Upper lobe of left lung (tissue), 6 donors: ENCODE results near the gene KIF1A. TPM values are rescaled to one million over a fixed set of nuclear protein-coding genes. Genes with fewer than 3 reads are reported as not detected.

ENCODE experiments used
- ATAC-seq, 2 donors: fragments of 200-7000 bp; cut with Tn5 transposase; one replicate each; pipeline ENCODE4 v1.9.1; 2022; ENCODE audit warnings: mild to moderate bottlenecking in 2 of 2, moderate library complexity in 2 of 2; ENCODE audit not compliant: low FRiP score in 2 of 2
- DNase-seq, 2 donors: peaks; one replicate each; pipeline ENCODE4 v3.0.0-alpha.2; 2019 to 2020
- H3K27ac ChIP-seq, 4 donors: fragments of 200-600 bp; sonication (generic); one replicate each; pipeline ENCODE4 v1.5.1; 2016 to 2019
- H3K27me3 ChIP-seq, 4 donors: fragments of 200-600 bp; sonication (generic); one replicate each; pipeline ENCODE4 v1.5.1; 2017 to 2019
- H3K36me3 ChIP-seq, 4 donors: fragments of 200-600 bp; sonication (generic); one replicate each; pipeline ENCODE4 v1.5.1; 2016 to 2019
- H3K4me1 ChIP-seq, 4 donors: fragments of 200-600 bp; sonication (generic); one replicate each; pipeline ENCODE4 v1.5.1; 2018 to 2019
- H3K4me3 ChIP-seq, 4 donors: fragments of 200-600 bp; sonication (generic); one replicate each; pipeline ENCODE4 v1.5.1; 2017 to 2019; ENCODE audit warnings: mild to moderate bottlenecking in 2 of 4, moderate library complexity in 1 of 4
- H3K9me3 ChIP-seq, 4 donors: fragments of 200-600 bp; sonication (generic); one replicate each; pipeline ENCODE4 v1.5.1; 2018 to 2019
- EP300 ChIP-seq, 4 donors: sonication (generic); formaldehyde crosslinking; IDR thresholded peaks; one replicate each; pipeline ENCODE4 v1.5.1; 2017; ENCODE audit warnings: antibody characterized with exemption in 4 of 4, control low read depth in 2 of 4
- POLR2A ChIP-seq, 4 donors: fragments of 450-650 bp; IDR thresholded peaks; one replicate each; pipeline ENCODE4 v1.5.1; 2016 to 2017; ENCODE audit warnings: antibody characterized with exemption in 4 of 4, mild to moderate bottlenecking in 2 of 4
- POLR2AphosphoS5 ChIP-seq, 2 donors: sonication (generic); formaldehyde crosslinking; IDR thresholded peaks; one replicate each; pipeline ENCODE4 v1.5.1; 2017; ENCODE audit warnings: antibody characterized with exemption in 2 of 2
- WGBS, 2 donors: methylation state at CpG; one replicate each; pipeline ENCODE4 v1.1.5; 2017 to 2018; 5-methylcytosine and 5-hydroxymethylcytosine counted together
- total RNA-seq, 6 donors: library from RNA; depleted of rRNA in 4 of 6; stranded (reverse); fragments of >200 nt in 4 of 6; gene quantifications; one replicate each; pipeline versions ENCODE4 v1.1.0 to v1.2.1, GENCODE V29; 2016 to 2021
- TF ChIP-seq, protein P1 (sequence below), 6 experiments: fragments of 450-650 bp in 4 of 6; fragments of 200-600 bp in 2 of 6; sonication (generic) in 2 of 6; IDR thresholded peaks; one replicate each; pipeline ENCODE4 v1.5.1; 2016 to 2019; ENCODE audit warnings: antibody characterized with exemption in 6 of 6
- donor health status: DM: no; HTN: no; CAD: no; lungs with moderate emphysema.
- donor health status: DM: no; HTN: yes; CAD: no; lungs with severe emphysema.

KIF1A gene
- total RNA-seq, 6 donors from 2014 or later = 0.15 to 1.2 (median 0.35) TPM; not detected in 2

- Histone ChIP-seq H3K4me3 (no peak overlapping the region), H3K4me1 (no peaks in the 10 kb centered on the region), H3K27ac (no peak overlapping the region), H3K27me3 (no peaks in the 10 kb centered on the region), H3K9me3 (no peaks in the 10 kb centered on the region), H3K36me3 (no peaks in the 10 kb centered on the region)
- TF ChIP-seq, protein P1, sequence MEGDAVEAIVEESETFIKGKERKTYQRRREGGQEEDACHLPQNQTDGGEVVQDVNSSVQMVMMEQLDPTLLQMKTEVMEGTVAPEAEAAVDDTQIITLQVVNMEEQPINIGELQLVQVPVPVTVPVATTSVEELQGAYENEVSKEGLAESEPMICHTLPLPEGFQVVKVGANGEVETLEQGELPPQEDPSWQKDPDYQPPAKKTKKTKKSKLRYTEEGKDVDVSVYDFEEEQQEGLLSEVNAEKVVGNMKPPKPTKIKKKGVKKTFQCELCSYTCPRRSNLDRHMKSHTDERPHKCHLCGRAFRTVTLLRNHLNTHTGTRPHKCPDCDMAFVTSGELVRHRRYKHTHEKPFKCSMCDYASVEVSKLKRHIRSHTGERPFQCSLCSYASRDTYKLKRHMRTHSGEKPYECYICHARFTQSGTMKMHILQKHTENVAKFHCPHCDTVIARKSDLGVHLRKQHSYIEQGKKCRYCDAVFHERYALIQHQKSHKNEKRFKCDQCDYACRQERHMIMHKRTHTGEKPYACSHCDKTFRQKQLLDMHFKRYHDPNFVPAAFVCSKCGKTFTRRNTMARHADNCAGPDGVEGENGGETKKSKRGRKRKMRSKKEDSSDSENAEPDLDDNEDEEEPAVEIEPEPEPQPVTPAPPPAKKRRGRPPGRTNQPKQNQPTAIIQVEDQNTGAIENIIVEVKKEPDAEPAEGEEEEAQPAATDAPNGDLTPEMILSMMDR (IDR thresholded peaks at IDR 0.05) = no peak
- TF ChIP-seq POLR2A (IDR thresholded peaks at IDR 0.05) (no peak), POLR2AphosphoS5 (IDR thresholded peaks at IDR 0.05) (no peak), EP300 (IDR thresholded peaks at IDR 0.05) (no peak)
- ATAC-seq (no peak), DNase-seq (no peak)
- WGBS, 2 donors = 62 to 70% methylated on average over 5 of the region's 5 CpGs
Observed at GRCh38 chr2:240737512-240737911, 82.5 kb downstream of the KIF1A start.

GRCh38 chr2:240736281-240737250 lies 83.5 kb downstream of the KIF1A start:
- DNase-seq = peak in 1 of 2 donors; percentile 63
- Histone ChIP-seq H3K4me1 (no peaks in the 10 kb centered on the region), H3K27ac (no peak overlapping the region), H3K4me3 (no peak overlapping the region), H3K27me3 (no peaks in the 10 kb centered on the region), H3K36me3 (no peaks in the 10 kb centered on the region), H3K9me3 (no peaks in the 10 kb centered on the region)
- no peak for ATAC-seq
- TF ChIP-seq, protein P1 (IDR thresholded peaks at IDR 0.05) = no peak
- TF ChIP-seq EP300 (IDR thresholded peaks at IDR 0.05) (no peak), POLR2AphosphoS5 (IDR thresholded peaks at IDR 0.05) (no peak), POLR2A (IDR thresholded peaks at IDR 0.05) (no peak)
- 82 to 83% methylated on average over 27 to 29 of the region's 35 CpGs for WGBS, 2 donors

- Histone ChIP-seq H3K4me3 (no peak overlapping the region), H3K27me3 (no peaks in the 10 kb centered on the region), H3K9me3 (no peaks in the 10 kb centered on the region), H3K36me3 (no peaks in the 10 kb centered on the region), H3K4me1 (peaks cover 0 to 4% (median 0%) of the 10 kb centered on the region in 4 donors), H3K27ac (no peak overlapping the region)
- DNase-seq = peak in 1 of 2 donors; percentile 71
- TF ChIP-seq POLR2AphosphoS5 (IDR thresholded peaks at IDR 0.05) (no peak), EP300 (IDR thresholded peaks at IDR 0.05) (no peak), POLR2A (IDR thresholded peaks at IDR 0.05) (no peak)
- TF ChIP-seq, protein P1 (IDR thresholded peaks at IDR 0.05) = no peak
- WGBS, 2 donors = 85 to 90% methylated on average over 8 to 9 of the region's 10 CpGs
- no peak for ATAC-seq
Observed at GRCh38 chr2:240735476-240735875, 84.5 kb downstream of the KIF1A start.

GRCh38 chr2:240734756-240735155 lies 85.3 kb downstream of the KIF1A start:
- Histone ChIP-seq H3K4me3 (no peak overlapping the region), H3K36me3 (no peaks in the 10 kb centered on the region), H3K9me3 (no peaks in the 10 kb centered on the region), H3K27ac (no peak overlapping the region), H3K27me3 (no peaks in the 10 kb centered on the region), H3K4me1 (peaks cover 0 to 4% (median 0%) of the 10 kb centered on the region in 4 donors)
- DNase-seq (peak in 1 of 2 donors; percentile 76), ATAC-seq (no peak)
- no peak for TF ChIP-seq POLR2AphosphoS5 (IDR thresholded peaks at IDR 0.05)
- no peak for TF ChIP-seq EP300 (IDR thresholded peaks at IDR 0.05)
- TF ChIP-seq POLR2A (IDR thresholded peaks at IDR 0.05) = no peak
- TF ChIP-seq, protein P1 (IDR thresholded peaks at IDR 0.05) = no peak
- 89 to 94% methylated on average over 10 to 17 of the region's 17 CpGs for WGBS, 2 donors
